ENCODE results near the gene CLEC10A. TPM values are rescaled to one million over a fixed set of nuclear protein-coding genes. Genes with fewer than 3 reads are reported as not detected.

Gene CLEC10A
- total RNA-seq, 4 donors from 2014 or later: 6.3 to 7.0 TPM; not detected in 2

DNA sequence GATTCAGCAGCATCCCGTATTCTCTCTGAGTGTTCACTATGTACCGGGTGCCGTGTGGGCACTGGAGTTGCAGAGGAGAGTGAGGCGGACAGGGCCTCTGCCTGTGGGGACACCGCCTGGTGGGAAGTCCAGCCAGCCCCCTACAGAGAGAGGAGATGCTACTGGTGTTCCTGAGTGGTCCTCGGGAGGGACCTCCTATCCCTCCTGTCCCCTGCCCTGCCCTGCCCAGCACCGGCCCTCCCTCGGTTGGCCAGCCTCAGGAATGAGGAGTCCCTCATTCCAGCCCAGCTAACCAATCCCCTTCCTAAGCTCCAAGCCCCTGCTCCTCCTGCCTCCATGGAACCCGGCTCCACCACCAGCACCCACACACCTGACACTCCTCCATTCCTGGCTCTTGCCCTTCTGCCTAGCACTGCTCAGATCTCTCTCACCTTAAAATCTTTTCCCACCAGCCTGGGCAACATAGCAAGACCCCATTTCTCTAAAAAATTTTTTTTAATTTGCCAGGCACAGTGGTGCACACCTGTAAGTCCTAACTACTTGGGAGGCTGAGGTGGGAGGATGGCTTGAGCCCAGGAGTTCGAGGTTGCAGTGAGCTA is 32.6 kb upstream of the CLEC10A start:
- Histone ChIP-seq H3K4me1 (no peaks in the 10 kb centered on the region), H3K27me3 (no peaks in the 10 kb centered on the region), H3K27ac (no peak overlapping the region), H3K36me3 (no peaks in the 10 kb centered on the region), H3K9me3 (no peaks in the 10 kb centered on the region), H3K4me3 (no peak overlapping the region)
- WGBS, 2 donors (ENCODE audit: low coverage in 1 of 2): 20 to 68% methylated on average over 1 to 10 of the region's 10 CpGs
- in situ Hi-C loops (cut with MboI; ENCODE audit: low pct_ligation_motif_present in 1 of 4, low pct_unique_long_range_greater_than_20kb in 1 of 4, low sequenced_read_pairs in 3 of 4) (no loop called here), intact Hi-C loops (cut with DNase I; ENCODE audit: low total_unique reads) (no loop called here)
- DNase-seq: no peak
- TF ChIP-seq POLR2A (IDR thresholded peaks at IDR 0.05) (no peak), POLR2AphosphoS5 (IDR thresholded peaks at IDR 0.05) (no peak), EP300 (IDR thresholded peaks at IDR 0.05; ENCODE audit: low read depth) (no peak)
- TF ChIP-seq, protein P1, sequence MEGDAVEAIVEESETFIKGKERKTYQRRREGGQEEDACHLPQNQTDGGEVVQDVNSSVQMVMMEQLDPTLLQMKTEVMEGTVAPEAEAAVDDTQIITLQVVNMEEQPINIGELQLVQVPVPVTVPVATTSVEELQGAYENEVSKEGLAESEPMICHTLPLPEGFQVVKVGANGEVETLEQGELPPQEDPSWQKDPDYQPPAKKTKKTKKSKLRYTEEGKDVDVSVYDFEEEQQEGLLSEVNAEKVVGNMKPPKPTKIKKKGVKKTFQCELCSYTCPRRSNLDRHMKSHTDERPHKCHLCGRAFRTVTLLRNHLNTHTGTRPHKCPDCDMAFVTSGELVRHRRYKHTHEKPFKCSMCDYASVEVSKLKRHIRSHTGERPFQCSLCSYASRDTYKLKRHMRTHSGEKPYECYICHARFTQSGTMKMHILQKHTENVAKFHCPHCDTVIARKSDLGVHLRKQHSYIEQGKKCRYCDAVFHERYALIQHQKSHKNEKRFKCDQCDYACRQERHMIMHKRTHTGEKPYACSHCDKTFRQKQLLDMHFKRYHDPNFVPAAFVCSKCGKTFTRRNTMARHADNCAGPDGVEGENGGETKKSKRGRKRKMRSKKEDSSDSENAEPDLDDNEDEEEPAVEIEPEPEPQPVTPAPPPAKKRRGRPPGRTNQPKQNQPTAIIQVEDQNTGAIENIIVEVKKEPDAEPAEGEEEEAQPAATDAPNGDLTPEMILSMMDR (IDR thresholded peaks at IDR 0.05): no peak

DNA sequence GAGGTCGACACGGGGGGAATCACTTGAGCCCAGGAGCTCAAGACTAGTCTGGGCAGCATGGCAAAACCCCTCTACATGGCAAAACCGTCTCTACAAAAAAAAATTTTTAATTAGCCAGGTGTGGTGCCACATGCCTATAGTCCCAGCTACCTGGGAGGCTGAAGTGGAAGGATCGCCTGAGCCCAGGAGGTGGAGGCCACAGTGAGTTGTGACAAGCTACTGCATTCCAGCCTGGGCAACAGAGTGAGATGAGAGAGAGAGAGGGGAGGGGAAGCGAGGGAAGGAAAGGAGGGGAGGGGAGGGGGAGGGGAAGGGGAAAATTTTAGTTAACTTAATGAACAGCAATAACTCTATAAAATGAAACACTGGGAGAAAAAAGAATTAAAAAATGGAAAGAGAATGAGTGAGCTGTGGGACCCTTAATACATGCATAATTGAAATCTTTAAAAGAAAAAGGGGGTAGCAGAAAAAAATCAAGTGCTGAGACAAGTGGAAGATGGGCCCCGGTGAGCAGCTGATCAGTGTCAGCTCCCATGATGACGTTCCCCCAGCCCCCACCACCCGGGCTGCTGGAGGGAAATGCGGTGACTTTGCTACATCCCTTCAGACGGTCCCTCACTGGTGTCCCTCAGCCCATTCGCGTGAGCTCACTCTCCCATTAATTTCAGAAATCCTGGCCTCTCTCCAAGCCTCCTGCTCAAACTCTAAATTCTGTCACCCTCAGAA is 31.9 kb upstream of the CLEC10A start:
- no peak overlapping the region for H3K27ac ChIP-seq
- H3K4me1 ChIP-seq: no peaks in the 10 kb centered on the region
- no peaks in the 10 kb centered on the region for H3K9me3 ChIP-seq
- H3K27me3 ChIP-seq: no peaks in the 10 kb centered on the region
- DNase-seq: no peak
- H3K36me3 ChIP-seq: no peaks in the 10 kb centered on the region
- TF ChIP-seq POLR2AphosphoS5 (IDR thresholded peaks at IDR 0.05) (no peak), EP300 (IDR thresholded peaks at IDR 0.05; ENCODE audit: low read depth) (no peak), POLR2A (IDR thresholded peaks at IDR 0.05) (no peak)
- TF ChIP-seq, protein P1 (IDR thresholded peaks at IDR 0.05): no peak
- in situ Hi-C loops (cut with MboI; ENCODE audit: low pct_ligation_motif_present in 1 of 4, low pct_unique_long_range_greater_than_20kb in 1 of 4, low sequenced_read_pairs in 3 of 4): no loop called here
- intact Hi-C loops (cut with DNase I; ENCODE audit: low total_unique reads): no loop called here
- 40 to 42% methylated on average over 4 to 12 of the region's 12 CpGs for WGBS, 2 donors (ENCODE audit: low coverage in 1 of 2)
- H3K4me3 ChIP-seq: no peak overlapping the region

DNA sequence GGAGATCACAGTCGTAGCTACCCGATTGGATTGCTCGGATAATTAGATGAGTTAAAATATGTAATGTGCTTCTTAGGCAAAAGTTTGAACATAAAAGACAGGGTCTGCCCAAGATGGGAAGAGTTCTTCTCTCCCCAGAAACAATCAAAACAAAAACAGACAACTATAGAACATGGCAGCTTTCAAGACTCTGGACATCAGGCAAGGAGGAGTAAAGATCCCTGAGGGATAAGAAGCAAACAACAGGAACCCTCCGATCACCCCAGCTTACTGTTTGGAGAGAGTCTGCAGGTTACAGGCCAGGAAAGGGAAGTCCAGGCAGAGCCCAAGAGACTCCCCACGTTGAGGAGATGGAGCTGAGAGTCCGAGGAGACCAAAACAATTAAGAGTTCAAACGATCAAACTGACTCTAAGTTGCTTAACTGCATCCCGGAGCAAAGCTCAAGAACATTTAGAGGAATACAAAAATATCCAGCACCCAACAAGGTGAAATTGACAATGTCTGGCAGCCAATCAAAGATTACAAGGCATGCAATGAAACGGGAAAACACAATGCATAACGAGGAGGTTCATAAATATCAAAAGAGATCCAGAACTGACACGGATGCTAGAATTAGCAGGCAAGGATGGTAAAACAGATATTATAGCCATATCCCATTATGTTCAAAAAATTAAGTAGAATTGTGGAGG is 30.7 kb upstream of the CLEC10A start:
- Histone ChIP-seq H3K27me3 (no peaks in the 10 kb centered on the region), H3K27ac (no peak overlapping the region), H3K4me1 (no peaks in the 10 kb centered on the region), H3K4me3 (no peak overlapping the region), H3K9me3 (no peaks in the 10 kb centered on the region), H3K36me3 (no peaks in the 10 kb centered on the region)
- 58 to 61% methylated on average over 8 to 11 of the region's 11 CpGs for WGBS, 2 donors (ENCODE audit: low coverage in 1 of 2)
- in situ Hi-C loops (cut with MboI; ENCODE audit: low pct_ligation_motif_present in 1 of 4, low pct_unique_long_range_greater_than_20kb in 1 of 4, low sequenced_read_pairs in 3 of 4) (no loop called here), intact Hi-C loops (cut with DNase I; ENCODE audit: low total_unique reads) (no loop called here)
- no peak for TF ChIP-seq POLR2A (IDR thresholded peaks at IDR 0.05)
- DNase-seq: no peak

DNA sequence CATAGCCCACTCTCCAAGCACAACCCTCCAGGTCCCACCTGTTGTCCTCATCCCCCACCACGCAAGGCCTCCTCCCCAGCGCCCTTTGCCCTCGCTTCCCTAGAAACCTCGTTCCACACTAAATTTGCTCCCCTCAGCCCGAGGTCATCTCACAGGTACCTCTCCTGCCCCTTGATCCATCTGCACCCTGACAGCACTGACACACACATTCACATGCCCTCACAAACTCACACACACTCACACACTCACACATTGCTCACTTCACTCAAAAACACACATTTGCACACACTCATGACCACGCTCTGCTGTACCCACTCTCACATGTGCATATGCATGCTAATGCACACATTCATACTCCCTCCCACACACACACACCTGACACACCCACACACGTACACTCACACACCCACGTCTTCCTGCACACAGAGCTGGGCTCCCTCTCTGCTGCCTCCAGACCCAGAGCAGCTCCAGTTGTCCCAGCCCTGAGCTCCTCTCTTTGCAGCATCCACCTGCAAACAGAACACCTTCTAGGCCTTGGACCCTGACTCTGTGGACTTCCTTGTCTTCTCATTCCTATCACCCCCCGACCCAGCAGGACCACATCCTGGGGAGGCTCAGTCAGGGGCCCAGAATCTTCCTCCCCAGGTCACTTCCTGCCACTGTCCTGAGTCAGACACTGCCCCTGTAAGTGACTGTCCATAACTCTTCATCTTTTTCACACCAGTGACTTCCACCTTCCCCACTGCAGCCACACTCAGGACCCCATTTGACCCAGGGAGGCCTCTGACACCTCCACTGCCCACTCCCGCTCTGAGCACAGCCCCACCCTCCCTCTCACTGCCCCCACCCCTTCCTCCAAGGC is 29.6 kb upstream of the CLEC10A start:
- DNase-seq: no peak

More for the DNA sequence above, 29.6 kb upstream of the CLEC10A start:
- no peak overlapping the region for H3K27ac ChIP-seq
- H3K4me3 ChIP-seq: no peak overlapping the region
- in situ Hi-C loops (cut with MboI; ENCODE audit: low pct_ligation_motif_present in 1 of 4, low pct_unique_long_range_greater_than_20kb in 1 of 4, low sequenced_read_pairs in 3 of 4): no loop called here
- no peak for TF ChIP-seq EP300 (IDR thresholded peaks at IDR 0.05; ENCODE audit: low read depth)
- no peaks in the 10 kb centered on the region for H3K4me1 ChIP-seq
- intact Hi-C loops (cut with DNase I; ENCODE audit: low total_unique reads): no loop called here
- 66 to 73% methylated on average over 8 to 10 of the region's 10 CpGs for WGBS, 2 donors (ENCODE audit: low coverage in 1 of 2)
- no peaks in the 10 kb centered on the region for H3K27me3 ChIP-seq
- no peaks in the 10 kb centered on the region for H3K9me3 ChIP-seq
- H3K36me3 ChIP-seq: no peaks in the 10 kb centered on the region

Measured in transverse colon (tissue), 4 donors.